Duodenal mucosa (tissue), 2 donors: ENCODE data around the gene CEACAM16.
A peak's percentile ranks its signal among the peaks of the same experiment; 100 is the strongest.

Experiments
- H3K27ac ChIP-seq: one replicate; pipeline ENCODE4 v1.7.0; 2013; ENCODE audit warnings: low read depth, low read length
- H3K27me3 ChIP-seq, 2 donors: one replicate each; pipeline ENCODE4 v1.7.0; 2013; ENCODE audit warnings: low read length in 2 of 2, control low read depth in 1 of 2; ENCODE audit not compliant: insufficient read depth in 2 of 2, control insufficient read depth in 1 of 2
- H3K36me3 ChIP-seq, 2 donors: one replicate each; pipeline ENCODE4 v1.7.0; 2013; ENCODE audit warnings: low read length in 2 of 2, control low read depth in 1 of 2; ENCODE audit not compliant: insufficient read depth in 2 of 2, control insufficient read depth in 1 of 2
- H3K4me1 ChIP-seq, 2 donors: one replicate each; pipeline ENCODE4 v1.7.0; 2013; ENCODE audit warnings: low read length in 2 of 2, control low read depth in 1 of 2; ENCODE audit not compliant: insufficient read depth in 2 of 2, control insufficient read depth in 1 of 2
- H3K4me3 ChIP-seq, 2 donors: one replicate each; pipeline ENCODE4 v1.7.0; 2013; ENCODE audit warnings: low read length in 2 of 2, low read depth in 1 of 2
- H3K9ac ChIP-seq, 2 donors: one replicate each; pipeline ENCODE4 v1.7.0; 2013; ENCODE audit warnings: low read length in 2 of 2, low read depth in 1 of 2
- H3K9me3 ChIP-seq, 2 donors: one replicate each; pipeline ENCODE4 v1.7.0; 2013; ENCODE audit warnings: low read length in 2 of 2, control low read depth in 1 of 2; ENCODE audit not compliant: control insufficient read depth in 1 of 2

The CEACAM16 gene

DNA sequence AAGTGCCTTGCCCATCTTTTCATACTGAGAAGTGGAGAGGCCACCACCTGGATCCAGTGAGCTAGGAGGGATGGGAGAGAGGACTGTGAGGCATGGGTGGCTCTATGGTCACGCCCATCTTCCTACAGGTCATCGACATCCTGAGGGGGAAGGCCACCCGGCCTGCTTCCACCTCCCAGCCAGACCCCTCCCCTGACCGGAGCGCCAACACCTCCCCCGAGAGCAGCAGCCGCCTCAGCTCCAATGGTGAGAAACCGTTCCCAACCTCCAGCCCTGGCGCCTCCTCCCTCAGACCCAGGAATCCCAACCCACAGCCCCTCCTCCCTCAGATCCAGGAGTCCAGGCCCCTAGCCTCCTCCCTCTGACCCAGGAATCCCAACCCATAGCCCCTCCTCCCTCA lies 59.6 kb downstream of the CEACAM16 start:
- H3K36me3 ChIP-seq = peaks cover 34 to 50% of the 10 kb centered on the region in 2 donors
- no peaks in the 10 kb centered on the region for H3K9me3 ChIP-seq
- H3K4me1 ChIP-seq = peaks cover 24 to 43% of the 10 kb centered on the region in 2 donors
- H3K4me3 ChIP-seq = peak overlapping the region in 1 of 2 donors; percentile 40
- H3K27ac ChIP-seq = no peak overlapping the region
- no peaks in the 10 kb centered on the region for H3K27me3 ChIP-seq
- no peak overlapping the region for H3K9ac ChIP-seq

DNA sequence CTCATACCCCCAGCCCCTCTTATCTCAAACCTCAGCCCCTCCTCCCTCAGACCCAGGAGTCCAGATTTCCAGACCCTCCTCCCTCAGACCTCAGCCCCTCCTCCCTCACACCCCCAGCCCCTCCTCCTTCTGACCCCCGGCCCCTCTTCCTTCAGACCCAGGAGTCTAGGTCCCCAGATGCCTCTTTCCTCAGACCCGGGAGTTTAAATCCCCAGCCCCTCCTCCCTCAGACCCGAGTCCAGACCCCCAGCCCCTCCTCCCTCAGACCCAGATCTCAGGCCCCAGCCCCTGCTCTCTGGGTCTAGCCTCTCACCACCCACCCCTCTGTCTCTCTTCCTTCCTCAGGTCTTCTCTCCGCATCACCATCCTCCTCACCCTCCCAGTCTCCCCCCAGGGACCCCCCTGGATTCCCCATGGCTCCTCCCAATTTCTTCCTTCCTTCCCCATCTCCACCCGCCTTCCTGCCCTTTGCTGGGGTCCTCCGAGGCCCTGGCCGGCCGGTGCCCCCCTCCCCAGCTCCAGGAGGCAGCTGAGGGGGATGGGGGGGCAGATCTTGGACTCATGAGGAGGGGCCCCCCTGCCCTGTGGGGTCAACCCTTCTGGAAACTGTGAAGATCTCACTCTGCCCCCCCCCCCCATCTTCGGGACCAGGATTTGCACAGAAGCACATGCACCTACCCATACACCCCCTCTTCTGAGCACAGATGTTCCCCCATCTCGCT lies 60.3 kb downstream of the CEACAM16 start:
- no peak overlapping the region for H3K27ac ChIP-seq
- H3K9ac ChIP-seq = no peak overlapping the region

More for the DNA sequence above, 60.3 kb downstream of the CEACAM16 start:
- Histone ChIP-seq H3K36me3 (peaks cover 34 to 50% of the 10 kb centered on the region in 2 donors), H3K27me3 (no peaks in the 10 kb centered on the region), H3K4me3 (no peak overlapping the region), H3K9me3 (no peaks in the 10 kb centered on the region), H3K4me1 (peaks cover 30 to 44% of the 10 kb centered on the region in 2 donors)
